Panc1 (cell line): Measurements from ENCODE around the gene CD300LG.

Experiments used
- POLR2AphosphoS5 ChIP-seq: IDR thresholded peaks from 2 replicates; pipeline ENCODE4 v1.6.1; 2012; ENCODE audit warnings: mild to moderate bottlenecking, low read depth, low read length, moderate library complexity
- TF ChIP-seq, protein P1 (sequence below): fragments of 450-650 bp; IDR thresholded peaks from 2 replicates; pipeline ENCODE4 v1.5.1; 2017; ENCODE audit warnings: mild to moderate bottlenecking

DNA sequence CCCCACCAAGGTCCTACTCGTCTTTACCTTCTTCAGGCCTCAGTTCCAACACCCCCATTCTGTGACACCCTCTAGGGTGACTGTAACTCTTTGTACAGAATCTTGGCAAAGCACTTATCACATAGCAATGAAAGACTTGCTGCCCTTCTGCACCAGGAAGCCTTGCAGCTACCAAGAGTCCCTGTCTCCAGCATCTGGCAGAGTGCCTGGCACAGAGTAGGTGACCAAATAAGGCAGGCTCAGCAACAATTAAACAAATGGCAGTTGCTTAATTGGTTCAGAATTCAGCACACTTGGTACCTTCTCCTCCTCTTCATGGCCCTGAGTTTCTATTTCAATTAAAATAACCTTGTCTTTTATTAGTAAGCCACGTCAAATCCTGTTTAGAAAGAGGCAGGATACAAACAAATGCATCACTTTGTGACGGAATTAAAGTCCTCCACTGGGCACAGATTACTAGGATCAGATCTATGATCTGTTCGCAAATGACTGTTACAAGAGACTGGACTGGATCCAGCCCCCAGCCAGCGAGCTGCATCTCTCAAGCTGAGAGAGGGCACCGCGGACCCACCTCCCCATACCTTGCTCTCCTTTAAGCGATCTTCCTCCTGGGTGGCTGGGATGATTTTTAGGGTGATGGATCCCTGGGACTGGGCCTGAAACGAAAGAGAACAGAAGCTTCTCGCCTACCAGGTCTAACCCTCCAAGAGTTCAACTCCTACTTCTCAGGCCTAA is 23.5 kb upstream of the CD300LG start:
- TF ChIP-seq, protein P1, sequence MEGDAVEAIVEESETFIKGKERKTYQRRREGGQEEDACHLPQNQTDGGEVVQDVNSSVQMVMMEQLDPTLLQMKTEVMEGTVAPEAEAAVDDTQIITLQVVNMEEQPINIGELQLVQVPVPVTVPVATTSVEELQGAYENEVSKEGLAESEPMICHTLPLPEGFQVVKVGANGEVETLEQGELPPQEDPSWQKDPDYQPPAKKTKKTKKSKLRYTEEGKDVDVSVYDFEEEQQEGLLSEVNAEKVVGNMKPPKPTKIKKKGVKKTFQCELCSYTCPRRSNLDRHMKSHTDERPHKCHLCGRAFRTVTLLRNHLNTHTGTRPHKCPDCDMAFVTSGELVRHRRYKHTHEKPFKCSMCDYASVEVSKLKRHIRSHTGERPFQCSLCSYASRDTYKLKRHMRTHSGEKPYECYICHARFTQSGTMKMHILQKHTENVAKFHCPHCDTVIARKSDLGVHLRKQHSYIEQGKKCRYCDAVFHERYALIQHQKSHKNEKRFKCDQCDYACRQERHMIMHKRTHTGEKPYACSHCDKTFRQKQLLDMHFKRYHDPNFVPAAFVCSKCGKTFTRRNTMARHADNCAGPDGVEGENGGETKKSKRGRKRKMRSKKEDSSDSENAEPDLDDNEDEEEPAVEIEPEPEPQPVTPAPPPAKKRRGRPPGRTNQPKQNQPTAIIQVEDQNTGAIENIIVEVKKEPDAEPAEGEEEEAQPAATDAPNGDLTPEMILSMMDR, result no peak
- TF ChIP-seq POLR2AphosphoS5, result no peak
